ENCODE results near the gene PTPRM. TPM values are rescaled to one million over a fixed set of nuclear protein-coding genes. Genes with fewer than 3 reads are reported as not detected.

The PTPRM gene
- total and polyA plus RNA-seq, 2 experiments from 2014 or later = 30.9 to 62.8 TPM

GRCh38 chr18:8375249-8375648 lies 808.1 kb downstream of the PTPRM start:
- peaks cover 20% of the 10 kb centered on the region for H3K4me1 ChIP-seq (ENCODE audit: insufficient read depth)
- no peaks in the 10 kb centered on the region for H3K36me3 ChIP-seq (ENCODE audit: low read depth)
- no peaks in the 10 kb centered on the region for H3K9me2 ChIP-seq (ENCODE audit: insufficient read depth)
- H4K20me1 ChIP-seq (ENCODE audit: insufficient read depth) = no peaks in the 10 kb centered on the region
- no peaks in the 10 kb centered on the region for H3K9me3 ChIP-seq (ENCODE audit: low read depth)
- H3K4me2 ChIP-seq (ENCODE audit: unreplicated experiment) = no peak overlapping the region
- no peak overlapping the region for H3K27ac ChIP-seq
- DNase-seq = no peak
- no peaks in the 10 kb centered on the region for H3K79me2 ChIP-seq (ENCODE audit: insufficient read depth)
- in situ Hi-C loops (cut with MboI) = no loop called here
- WGBS, 2 experiments (ENCODE audit: low coverage in 1 of 2, low lambda C conversion rate in 2 of 2, missing lambda C conversion rate in 2 of 2) = 97% methylated on average over 3 of the region's 3 CpGs
- no peaks in the 10 kb centered on the region for H3K27me3 ChIP-seq (replicated peaks; ENCODE audit: insufficient read depth)
- H3K4me3 ChIP-seq = no peak overlapping the region
- H2AFZ ChIP-seq = no peak overlapping the region
- H3F3A ChIP-seq (ENCODE audit: insufficient read depth) = peaks cover 8% of the 10 kb centered on the region
- no peak overlapping the region for H3K9ac ChIP-seq
- no peak for TF ChIP-seq EZH2 (IDR thresholded peaks at IDR 0.05; ENCODE audit: insufficient read depth, poor library complexity, severe bottlenecking)
- no peak for TF ChIP-seq EZH2phosphoT487 (IDR thresholded peaks at IDR 0.05; ENCODE audit: insufficient read depth, low read depth)

DNA sequence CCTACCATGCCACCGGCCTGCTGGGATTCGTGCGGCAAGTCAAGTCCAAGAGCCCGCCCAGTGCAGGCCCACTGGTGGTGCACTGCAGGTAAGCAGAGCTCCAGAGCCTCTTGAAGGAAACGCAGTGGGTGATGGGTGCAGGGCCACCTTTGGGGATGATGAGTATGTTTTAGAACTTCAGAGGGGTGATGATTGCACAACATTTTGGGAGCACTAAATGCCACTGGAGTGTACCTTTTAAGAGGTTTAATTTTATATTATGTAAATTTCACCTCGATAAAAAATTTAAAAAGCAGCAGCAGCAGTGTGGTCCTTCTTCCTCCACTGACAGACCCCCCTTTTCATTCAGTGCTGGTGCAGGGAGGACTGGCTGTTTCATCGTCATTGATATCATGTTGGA lies 809.0 kb downstream of the PTPRM start:
- Histone ChIP-seq H3K9me3 (ENCODE audit: low read depth) (no peaks in the 10 kb centered on the region), H3F3A (ENCODE audit: insufficient read depth) (peaks cover 8% of the 10 kb centered on the region), H2AFZ (no peak overlapping the region), H3K4me3 (no peak overlapping the region), H3K4me2 (ENCODE audit: unreplicated experiment) (no peak overlapping the region), H3K4me1 (ENCODE audit: insufficient read depth) (peaks cover 12% of the 10 kb centered on the region), H3K36me3 (ENCODE audit: low read depth) (no peaks in the 10 kb centered on the region), H4K20me1 (ENCODE audit: insufficient read depth) (no peaks in the 10 kb centered on the region), H3K79me2 (ENCODE audit: insufficient read depth) (no peaks in the 10 kb centered on the region), H3K27ac (no peak overlapping the region), H3K27me3 (replicated peaks; ENCODE audit: insufficient read depth) (no peaks in the 10 kb centered on the region), H3K9me2 (ENCODE audit: insufficient read depth) (no peaks in the 10 kb centered on the region), H3K9ac (no peak overlapping the region)
- 94 to 96% methylated on average over 7 of the region's 7 CpGs for WGBS, 2 experiments (ENCODE audit: low coverage in 1 of 2, low lambda C conversion rate in 2 of 2, missing lambda C conversion rate in 2 of 2)
- no peak for TF ChIP-seq EZH2 (IDR thresholded peaks at IDR 0.05; ENCODE audit: insufficient read depth, poor library complexity, severe bottlenecking)
- DNase-seq = no peak
- in situ Hi-C loops (cut with MboI) = no loop called here

GRCh38 chr18:8379187-8379941 lies 812.2 kb downstream of the PTPRM start:
- H3K4me3 ChIP-seq = no peak overlapping the region
- H3K36me3 ChIP-seq (ENCODE audit: low read depth) = no peaks in the 10 kb centered on the region
- TF ChIP-seq EZH2 (IDR thresholded peaks at IDR 0.05; ENCODE audit: insufficient read depth, poor library complexity, severe bottlenecking) (no peak), EZH2phosphoT487 (IDR thresholded peaks at IDR 0.05; ENCODE audit: insufficient read depth, low read depth) (no peak)
- no peak overlapping the region for H3K9ac ChIP-seq
- no peaks in the 10 kb centered on the region for H3F3A ChIP-seq (ENCODE audit: insufficient read depth)
- no peaks in the 10 kb centered on the region for H3K9me3 ChIP-seq (ENCODE audit: low read depth)
- no peaks in the 10 kb centered on the region for H3K27me3 ChIP-seq (replicated peaks; ENCODE audit: insufficient read depth)
- no peak for DNase-seq
- no peaks in the 10 kb centered on the region for H4K20me1 ChIP-seq (ENCODE audit: insufficient read depth)
- H3K9me2 ChIP-seq (ENCODE audit: insufficient read depth) = no peaks in the 10 kb centered on the region
- H3K27ac ChIP-seq = no peak overlapping the region
- in situ Hi-C loops (cut with MboI) = no loop called here
- H3K4me1 ChIP-seq (ENCODE audit: insufficient read depth) = no peaks in the 10 kb centered on the region
- H3K4me2 ChIP-seq (ENCODE audit: unreplicated experiment) = no peak overlapping the region
- WGBS, 2 experiments (ENCODE audit: low coverage in 1 of 2, low lambda C conversion rate in 2 of 2, missing lambda C conversion rate in 2 of 2) = 91 to 94% methylated on average over 19 of the region's 19 CpGs
- H3K79me2 ChIP-seq (ENCODE audit: insufficient read depth) = no peaks in the 10 kb centered on the region
- no peak overlapping the region for H2AFZ ChIP-seq

GRCh38 chr18:8380006-8380405 lies 812.9 kb downstream of the PTPRM start:
- TF ChIP-seq EZH2phosphoT487 (IDR thresholded peaks at IDR 0.05; ENCODE audit: insufficient read depth, low read depth) (no peak), EZH2 (IDR thresholded peaks at IDR 0.05; ENCODE audit: insufficient read depth, poor library complexity, severe bottlenecking) (no peak)
- 91 to 92% methylated on average over 2 of the region's 2 CpGs for WGBS, 2 experiments (ENCODE audit: low coverage in 1 of 2, low lambda C conversion rate in 2 of 2, missing lambda C conversion rate in 2 of 2)
- Histone ChIP-seq H3K9ac (no peak overlapping the region), H3K79me2 (ENCODE audit: insufficient read depth) (no peaks in the 10 kb centered on the region), H3K9me3 (ENCODE audit: low read depth) (no peaks in the 10 kb centered on the region), H3K27me3 (replicated peaks; ENCODE audit: insufficient read depth) (no peaks in the 10 kb centered on the region), H2AFZ (no peak overlapping the region), H3K36me3 (ENCODE audit: low read depth) (no peaks in the 10 kb centered on the region), H3K4me1 (ENCODE audit: insufficient read depth) (no peaks in the 10 kb centered on the region), H3K4me2 (ENCODE audit: unreplicated experiment) (no peak overlapping the region), H4K20me1 (ENCODE audit: insufficient read depth) (no peaks in the 10 kb centered on the region), H3K4me3 (no peak overlapping the region), H3F3A (ENCODE audit: insufficient read depth) (no peaks in the 10 kb centered on the region), H3K27ac (no peak overlapping the region), H3K9me2 (ENCODE audit: insufficient read depth) (no peaks in the 10 kb centered on the region)
- no peak for DNase-seq
- in situ Hi-C loops (cut with MboI) = no loop called here
